K562 (cell line): ENCODE results near the gene SNRNP70. TPM values are rescaled to one million over a fixed set of nuclear protein-coding genes. Genes with fewer than 3 reads are reported as not detected.

Experiments used
- CAMTA2 ChIP-seq: fragments of 250-450 bp; sonication (Bioruptor Pico); conservative IDR thresholded peaks from 2 replicates; pipeline ENCODE4 v1.5.1; 2022
- DPF2 ChIP-seq: fragments of 450-650 bp; IDR thresholded peaks from 2 replicates; pipeline ENCODE4 v1.6.1; 2016
- ELF1 ChIP-seq: fragments of 200-800 bp; sonication (Bioruptor generic); IDR thresholded peaks from 2 replicates; pipeline ENCODE4 v1.6.1; 2016; ENCODE audit warnings: missing genetic modification characterization, missing compliant biosample characterization
- ELF2 ChIP-seq: fragments of 250-450 bp; sonication (Bioruptor Pico); IDR thresholded peaks from 2 replicates; pipeline ENCODE4 v1.5.0; 2021; ENCODE audit warnings: mild to moderate bottlenecking
- HDGF ChIP-seq: fragments of 450-650 bp; IDR thresholded peaks from 2 replicates; pipeline ENCODE4 v1.6.1; 2016
- NFIX ChIP-seq: fragments of 250-450 bp; sonication (Bioruptor Pico); IDR thresholded peaks from 2 replicates; pipeline ENCODE4 v1.4.0; 2020; ENCODE audit warnings: low read depth, mild to moderate bottlenecking, moderate library complexity
- ZNF311 ChIP-seq: fragments of 250-450 bp; sonication (Bioruptor Pico); IDR thresholded peaks from 2 replicates; pipeline ENCODE4 v1.4.0; 2020; ENCODE audit warnings: mild to moderate bottlenecking, moderate library complexity
- polyA plus RNA-seq, 8 experiments: library from polyadenylated mRNA; depleted of rRNA in 4 of 8; stranded (reverse) in 5 of 8; unstranded in 3 of 8; fragments of >200 nt; fragmentation: Nextera tagmentation in 2 of 8; fragmentation: Illumina TruSeq in 1 of 8; extraction: Ambion mirVana in 2 of 8; extraction: Trizol in 1 of 8; gene quantifications; 2 replicates each; pipeline versions ENCODE4 v1.2.1 to v1.2.3, GENCODE V29; 2011 to 2014; ENCODE audit warnings: inconsistent platforms in 1 of 8, missing spikeins in 1 of 8
- total RNA-seq, 7 experiments: library from RNA; depleted of rRNA in 6 of 7; stranded (reverse); fragments of >200 nt in 6 of 7; fragmentation: Illumina TruSeq in 2 of 7; extraction: Trizol in 2 of 7; gene quantifications; 2 replicates each; pipeline versions ENCODE4 v1.2.1 to v1.2.3, GENCODE V29; 2011 to 2021; ENCODE audit warnings: low replicate concordance in 1 of 7
- TF ChIP-seq, protein P1 (sequence below): fragments of 250-450 bp; sonication (Bioruptor Pico); IDR thresholded peaks from 2 replicates; pipeline ENCODE4 v1.5.1; 2021; ENCODE audit warnings: mild to moderate bottlenecking
- TF ChIP-seq, protein P2 (sequence below), 2 experiments: fragments of 250-450 bp in 1 of 2; fragments of 450-650 bp in 1 of 2; sonication (Bioruptor Pico) in 1 of 2; IDR thresholded peaks; 2 replicates each; pipeline versions ENCODE4 v1.6.1 to v1.8.0; 2016 to 2021; ENCODE audit warnings: mild to moderate bottlenecking in 2 of 2, moderate library complexity in 2 of 2, missing compliant biosample characterization in 1 of 2, missing genetic modification characterization in 1 of 2
- TF ChIP-seq, protein P3 (sequence below), 2 experiments: fragments of 450-650 bp; conservative IDR thresholded peaks; 2 replicates each; pipeline ENCODE4 v1.6.1; 2017; ENCODE audit warnings: mild to moderate bottlenecking in 2 of 2, moderate library complexity in 2 of 2
- TF ChIP-seq, protein P4 (sequence below): fragments of 250-450 bp; sonication (Bioruptor Pico); IDR thresholded peaks from 2 replicates; pipeline ENCODE4 v1.9.0; 2021; ENCODE audit warnings: mild to moderate bottlenecking, inconsistent platforms
- TF ChIP-seq, protein P5 (sequence below): sonication (generic); formaldehyde crosslinking; IDR thresholded peaks from 2 replicates; pipeline ENCODE4 v1.8.1; 2023; ENCODE audit warnings: missing genetic modification reagents, mild to moderate bottlenecking, borderline replicate concordance
- TF ChIP-seq, protein P6 (sequence below): sonication (generic); formaldehyde crosslinking; IDR thresholded peaks from 2 replicates; pipeline ENCODE4 v1.4.0; 2020; ENCODE audit warnings: mild to moderate bottlenecking, missing genetic modification reagents

SNRNP70 gene
- total and polyA plus RNA-seq, 9 of the 15 experiments (the other 6 are each of a cell fraction or from before 2014, with no cell fraction given): 2.8 to 496 (median 136) TPM

DNA sequence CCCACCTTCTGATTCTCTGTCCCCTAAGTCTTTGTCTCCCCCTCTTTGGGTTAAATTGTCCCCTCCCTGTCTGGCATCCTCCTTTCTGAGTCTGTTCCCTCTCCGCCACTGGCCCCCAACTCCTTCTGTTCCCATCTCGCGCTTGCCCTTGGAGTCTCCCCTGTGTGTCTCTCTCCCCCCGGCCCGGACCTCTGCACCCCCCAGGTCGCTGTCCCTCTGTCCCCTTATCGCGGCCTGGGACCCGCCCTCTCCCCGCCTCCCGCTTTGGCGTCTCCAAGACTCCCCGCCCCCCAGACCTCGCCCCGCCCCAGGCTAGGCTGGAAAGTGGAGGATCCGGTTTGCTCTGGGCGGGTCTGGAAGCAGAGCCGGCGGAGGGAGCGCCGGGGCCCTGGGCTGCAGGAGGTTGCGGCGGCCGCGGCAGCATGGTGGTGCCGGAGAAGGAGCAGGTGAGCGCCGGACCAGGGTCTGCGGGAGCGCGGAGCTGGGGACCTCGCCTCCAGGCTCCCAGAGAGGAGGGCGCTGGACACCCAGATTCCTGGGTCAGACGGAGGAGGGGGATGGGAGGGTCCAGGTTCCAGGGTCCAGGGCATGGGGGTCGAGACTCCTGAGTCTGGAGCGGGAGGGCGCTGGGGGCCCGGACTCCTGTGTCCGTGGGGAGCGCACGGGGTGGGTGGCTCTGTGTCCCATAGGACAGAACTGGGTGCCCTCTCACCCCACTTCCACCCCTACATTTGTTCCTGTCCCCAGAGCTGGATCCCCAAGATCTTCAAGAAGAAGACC, 72.4 kb downstream of the SNRNP70 start, which contains the start of gene TRPM4 (continued):
- TF ChIP-seq, protein P1, sequence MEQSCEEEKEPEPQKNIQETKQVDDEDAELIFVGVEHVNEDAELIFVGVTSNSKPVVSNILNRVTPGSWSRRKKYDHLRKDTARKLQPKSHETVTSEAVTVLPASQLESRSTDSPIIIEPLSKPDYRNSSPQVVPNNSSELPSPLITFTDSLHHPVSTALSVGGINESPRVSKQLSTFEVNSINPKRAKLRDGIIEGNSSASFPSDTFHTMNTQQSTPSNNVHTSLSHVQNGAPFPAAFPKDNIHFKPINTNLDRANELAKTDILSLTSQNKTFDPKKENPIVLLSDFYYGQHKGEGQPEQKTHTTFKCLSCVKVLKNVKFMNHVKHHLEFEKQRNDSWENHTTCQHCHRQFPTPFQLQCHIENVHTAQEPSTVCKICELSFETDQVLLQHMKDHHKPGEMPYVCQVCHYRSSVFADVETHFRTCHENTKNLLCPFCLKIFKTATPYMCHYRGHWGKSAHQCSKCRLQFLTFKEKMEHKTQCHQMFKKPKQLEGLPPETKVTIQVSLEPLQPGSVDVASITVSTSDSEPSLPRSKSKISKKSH (CRISPR knock-in tag): no peak
- TF ChIP-seq CAMTA2 (CRISPR knock-in tag): no peak
- TF ChIP-seq ELF2 (CRISPR knock-in tag): no peak
- TF ChIP-seq, protein P2, sequence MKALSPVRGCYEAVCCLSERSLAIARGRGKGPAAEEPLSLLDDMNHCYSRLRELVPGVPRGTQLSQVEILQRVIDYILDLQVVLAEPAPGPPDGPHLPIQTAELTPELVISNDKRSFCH (CRISPR knock-in tag; IDR thresholded peaks at IDR 0.05): no peak
- TF ChIP-seq, protein P2 (tag; IDR thresholded peaks at IDR 0.05): no peak
- no peak for TF ChIP-seq ZNF311 (CRISPR knock-in tag)
- TF ChIP-seq ELF1 (tag): no peak
- TF ChIP-seq DPF2: peak; percentile 83
- TF ChIP-seq, protein P3, sequence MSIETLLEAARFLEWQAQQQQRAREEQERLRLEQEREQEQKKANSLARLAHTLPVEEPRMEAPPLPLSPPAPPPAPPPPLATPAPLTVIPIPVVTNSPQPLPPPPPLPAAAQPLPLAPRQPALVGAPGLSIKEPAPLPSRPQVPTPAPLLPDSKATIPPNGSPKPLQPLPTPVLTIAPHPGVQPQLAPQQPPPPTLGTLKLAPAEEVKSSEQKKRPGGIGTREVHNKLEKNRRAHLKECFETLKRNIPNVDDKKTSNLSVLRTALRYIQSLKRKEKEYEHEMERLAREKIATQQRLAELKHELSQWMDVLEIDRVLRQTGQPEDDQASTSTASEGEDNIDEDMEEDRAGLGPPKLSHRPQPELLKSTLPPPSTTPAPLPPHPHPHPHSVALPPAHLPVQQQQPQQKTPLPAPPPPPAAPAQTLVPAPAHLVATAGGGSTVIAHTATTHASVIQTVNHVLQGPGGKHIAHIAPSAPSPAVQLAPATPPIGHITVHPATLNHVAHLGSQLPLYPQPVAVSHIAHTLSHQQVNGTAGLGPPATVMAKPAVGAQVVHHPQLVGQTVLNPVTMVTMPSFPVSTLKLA (conservative IDR thresholded peaks at IDR 0.05): peak; percentile 58 to 79
- TF ChIP-seq NFIX (CRISPR knock-in tag): no peak
- TF ChIP-seq, protein P4, sequence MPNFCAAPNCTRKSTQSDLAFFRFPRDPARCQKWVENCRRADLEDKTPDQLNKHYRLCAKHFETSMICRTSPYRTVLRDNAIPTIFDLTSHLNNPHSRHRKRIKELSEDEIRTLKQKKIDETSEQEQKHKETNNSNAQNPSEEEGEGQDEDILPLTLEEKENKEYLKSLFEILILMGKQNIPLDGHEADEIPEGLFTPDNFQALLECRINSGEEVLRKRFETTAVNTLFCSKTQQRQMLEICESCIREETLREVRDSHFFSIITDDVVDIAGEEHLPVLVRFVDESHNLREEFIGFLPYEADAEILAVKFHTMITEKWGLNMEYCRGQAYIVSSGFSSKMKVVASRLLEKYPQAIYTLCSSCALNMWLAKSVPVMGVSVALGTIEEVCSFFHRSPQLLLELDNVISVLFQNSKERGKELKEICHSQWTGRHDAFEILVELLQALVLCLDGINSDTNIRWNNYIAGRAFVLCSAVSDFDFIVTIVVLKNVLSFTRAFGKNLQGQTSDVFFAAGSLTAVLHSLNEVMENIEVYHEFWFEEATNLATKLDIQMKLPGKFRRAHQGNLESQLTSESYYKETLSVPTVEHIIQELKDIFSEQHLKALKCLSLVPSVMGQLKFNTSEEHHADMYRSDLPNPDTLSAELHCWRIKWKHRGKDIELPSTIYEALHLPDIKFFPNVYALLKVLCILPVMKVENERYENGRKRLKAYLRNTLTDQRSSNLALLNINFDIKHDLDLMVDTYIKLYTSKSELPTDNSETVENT (CRISPR knock-in tag): peak; percentile 82
- TF ChIP-seq, protein P5, sequence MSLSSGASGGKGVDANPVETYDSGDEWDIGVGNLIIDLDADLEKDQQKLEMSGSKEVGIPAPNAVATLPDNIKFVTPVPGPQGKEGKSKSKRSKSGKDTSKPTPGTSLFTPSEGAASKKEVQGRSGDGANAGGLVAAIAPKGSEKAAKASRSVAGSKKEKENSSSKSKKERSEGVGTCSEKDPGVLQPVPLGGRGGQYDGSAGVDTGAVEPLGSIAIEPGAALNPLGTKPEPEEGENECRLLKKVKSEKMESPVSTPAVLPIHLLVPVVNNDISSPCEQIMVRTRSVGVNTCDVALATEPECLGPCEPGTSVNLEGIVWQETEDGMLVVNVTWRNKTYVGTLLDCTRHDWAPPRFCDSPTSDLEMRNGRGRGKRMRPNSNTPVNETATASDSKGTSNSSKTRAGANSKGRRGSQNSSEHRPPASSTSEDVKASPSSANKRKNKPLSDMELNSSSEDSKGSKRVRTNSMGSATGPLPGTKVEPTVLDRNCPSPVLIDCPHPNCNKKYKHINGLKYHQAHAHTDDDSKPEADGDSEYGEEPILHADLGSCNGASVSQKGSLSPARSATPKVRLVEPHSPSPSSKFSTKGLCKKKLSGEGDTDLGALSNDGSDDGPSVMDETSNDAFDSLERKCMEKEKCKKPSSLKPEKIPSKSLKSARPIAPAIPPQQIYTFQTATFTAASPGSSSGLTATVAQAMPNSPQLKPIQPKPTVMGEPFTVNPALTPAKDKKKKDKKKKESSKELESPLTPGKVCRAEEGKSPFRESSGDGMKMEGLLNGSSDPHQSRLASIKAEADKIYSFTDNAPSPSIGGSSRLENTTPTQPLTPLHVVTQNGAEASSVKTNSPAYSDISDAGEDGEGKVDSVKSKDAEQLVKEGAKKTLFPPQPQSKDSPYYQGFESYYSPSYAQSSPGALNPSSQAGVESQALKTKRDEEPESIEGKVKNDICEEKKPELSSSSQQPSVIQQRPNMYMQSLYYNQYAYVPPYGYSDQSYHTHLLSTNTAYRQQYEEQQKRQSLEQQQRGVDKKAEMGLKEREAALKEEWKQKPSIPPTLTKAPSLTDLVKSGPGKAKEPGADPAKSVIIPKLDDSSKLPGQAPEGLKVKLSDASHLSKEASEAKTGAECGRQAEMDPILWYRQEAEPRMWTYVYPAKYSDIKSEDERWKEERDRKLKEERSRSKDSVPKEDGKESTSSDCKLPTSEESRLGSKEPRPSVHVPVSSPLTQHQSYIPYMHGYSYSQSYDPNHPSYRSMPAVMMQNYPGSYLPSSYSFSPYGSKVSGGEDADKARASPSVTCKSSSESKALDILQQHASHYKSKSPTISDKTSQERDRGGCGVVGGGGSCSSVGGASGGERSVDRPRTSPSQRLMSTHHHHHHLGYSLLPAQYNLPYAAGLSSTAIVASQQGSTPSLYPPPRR (CRISPR knock-in tag): no peak
- TF ChIP-seq HDGF: 0 out of 2 replicates have a peak, but pooled peaks have one; percentile 26
- TF ChIP-seq, protein P6, sequence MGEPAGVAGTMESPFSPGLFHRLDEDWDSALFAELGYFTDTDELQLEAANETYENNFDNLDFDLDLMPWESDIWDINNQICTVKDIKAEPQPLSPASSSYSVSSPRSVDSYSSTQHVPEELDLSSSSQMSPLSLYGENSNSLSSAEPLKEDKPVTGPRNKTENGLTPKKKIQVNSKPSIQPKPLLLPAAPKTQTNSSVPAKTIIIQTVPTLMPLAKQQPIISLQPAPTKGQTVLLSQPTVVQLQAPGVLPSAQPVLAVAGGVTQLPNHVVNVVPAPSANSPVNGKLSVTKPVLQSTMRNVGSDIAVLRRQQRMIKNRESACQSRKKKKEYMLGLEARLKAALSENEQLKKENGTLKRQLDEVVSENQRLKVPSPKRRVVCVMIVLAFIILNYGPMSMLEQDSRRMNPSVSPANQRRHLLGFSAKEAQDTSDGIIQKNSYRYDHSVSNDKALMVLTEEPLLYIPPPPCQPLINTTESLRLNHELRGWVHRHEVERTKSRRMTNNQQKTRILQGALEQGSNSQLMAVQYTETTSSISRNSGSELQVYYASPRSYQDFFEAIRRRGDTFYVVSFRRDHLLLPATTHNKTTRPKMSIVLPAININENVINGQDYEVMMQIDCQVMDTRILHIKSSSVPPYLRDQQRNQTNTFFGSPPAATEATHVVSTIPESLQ (CRISPR knock-in tag): 0 out of 2 replicates have a peak, but pooled peaks have one; percentile 61
